HCT116 (cell line): ENCODE measurements around the gene CORO6. TPM values are rescaled to one million over a fixed set of nuclear protein-coding genes. Genes with fewer than 3 reads are reported as not detected.
A peak's percentile ranks its signal among the peaks of the same experiment; 100 is the strongest.

Experiments
- ATAC-seq: fragments of 200-7000 bp; cut with Tn5 transposase; 2 replicates; pipeline ENCODE4 v1.9.1; 2020; ENCODE audit warnings: mild to moderate bottlenecking, moderate library complexity
- BruUV-seq: library from RNA; stranded (reverse); fragments of 400-500 nt; replicated peaks from 2 replicates; lab custom pipeline; 2021; lab: Mats Ljungman, UMichigan
- CTCF ChIA-PET: fragments of 300-600 bp; sonication (Branson Sonifier 250); formaldehyde crosslinking; loops from one replicate; lab custom pipeline; 2021; ENCODE audit warnings: antibody characterized with exemption; lab: Charles Lee
- POLR2A ChIA-PET: fragments of 300-600, 350-600 bp; sonication (Branson Sonifier 250); formaldehyde crosslinking; loops from one replicate; lab custom pipeline; 2021; ENCODE audit warnings: antibody characterized with exemption; lab: Charles Lee
- RAD21 ChIA-PET, 2 experiments: fragments of 300-600 bp; sonication (Branson Sonifier 250); formaldehyde crosslinking; loops; one replicate each; lab custom pipeline; 2023; ENCODE audit warnings: low total read pairs in 2 of 2; ENCODE audit not compliant: uncharacterized antibody in 2 of 2, unreplicated experiment in 2 of 2, low non-redundant PET in 1 of 2; lab: Charles Lee
- DNase-seq: peaks from one replicate; pipeline ENCODE4 v3.0.0-alpha.2; 2010; ENCODE audit warnings: low read depth, low spot score
- H2AFZ ChIP-seq: fragments of 200-600 bp; shearing (Covaris generic), sonication (generic); 2 replicates; pipeline ENCODE4 v1.6.1; 2017; ENCODE audit warnings: low read depth, mixed run types, mixed read lengths, antibody characterized with exemption, low read length; ENCODE audit not compliant: poor library complexity, severe bottlenecking
- H3K27ac ChIP-seq: 2 replicates; pipeline ENCODE4 v1.5.1; 2012; ENCODE audit warnings: low read depth, low read length
- H3K27me3 ChIP-seq: fragments of 200-600 bp; sonication (generic); 2 replicates; pipeline ENCODE4 v1.6.1; 2016; ENCODE audit warnings: mixed run types, low read length, mixed read lengths; ENCODE audit not compliant: insufficient read depth
- H3K36me3 ChIP-seq, 2 experiments: fragments of 200-500 bp in 1 of 2; fragments of 200-600 bp in 1 of 2; sonication (Bioruptor generic) in 1 of 2; sonication (generic) in 1 of 2; 2 replicates each; pipeline versions ENCODE4 v1.5.1 to v1.6.1; 2014 to 2016; ENCODE audit warnings: low read length in 2 of 2, inconsistent platforms in 1 of 2, mixed read lengths in 1 of 2, mixed run types in 1 of 2; ENCODE audit not compliant: insufficient read depth in 2 of 2, control insufficient read depth in 1 of 2
- H3K4me1 ChIP-seq, 2 experiments: fragments of 200-600 bp in 1 of 2; sonication (generic) in 1 of 2; 2 replicates each; pipeline versions ENCODE4 v1.5.1 to v1.6.1; 2012 to 2017; ENCODE audit warnings: low read length in 2 of 2, inconsistent platforms in 1 of 2, mild to moderate bottlenecking in 1 of 2, mixed read lengths in 1 of 2, mixed run types in 1 of 2, moderate library complexity in 1 of 2; ENCODE audit not compliant: insufficient read depth in 2 of 2, control insufficient read depth in 1 of 2
- H3K4me2 ChIP-seq: fragments of 200-600 bp; sonication (generic); 2 replicates; pipeline ENCODE4 v1.6.1; 2017; ENCODE audit warnings: mixed run types, low read length, mixed read lengths
- H3K4me3 ChIP-seq, 2 experiments: fragments of 200-600 bp in 1 of 2; sonication (generic) in 1 of 2; replicated peaks in 1 of 2; 2 replicates each; pipeline ENCODE4 v1.5.1; 2011 to 2016; ENCODE audit warnings: low read length in 2 of 2, control low read depth in 1 of 2, low read depth in 1 of 2, mild to moderate bottlenecking in 1 of 2, mixed read lengths in 1 of 2, mixed run types in 1 of 2
- H3K79me2 ChIP-seq: fragments of 200-600 bp; sonication (generic); 2 replicates; pipeline ENCODE4 v1.6.1; 2017; ENCODE audit warnings: mild to moderate bottlenecking, mixed run types, low read length, moderate library complexity, mixed read lengths; ENCODE audit not compliant: insufficient read depth
- H3K9ac ChIP-seq: fragments of 200-600 bp; sonication (generic); 2 replicates; pipeline ENCODE4 v1.6.1; 2016; ENCODE audit warnings: low read length, mixed read lengths
- H3K9me2 ChIP-seq: fragments of 200-600 bp; sonication (generic), shearing (Covaris generic); 2 replicates; pipeline ENCODE4 v1.6.1; 2017; ENCODE audit warnings: mixed run types, mild to moderate bottlenecking, moderate library complexity; ENCODE audit not compliant: insufficient read depth
- H3K9me3 ChIP-seq, 2 experiments: fragments of 200-500 bp in 1 of 2; fragments of 200-600 bp in 1 of 2; sonication (Bioruptor generic) in 1 of 2; sonication (generic) in 1 of 2; 2 replicates each; pipeline ENCODE4 v1.6.1; 2014 to 2017; ENCODE audit warnings: low read length in 2 of 2, mixed read lengths in 2 of 2, inconsistent platforms in 1 of 2, low read depth in 1 of 2, mild to moderate bottlenecking in 1 of 2, mixed run types in 1 of 2, moderate library complexity in 1 of 2; ENCODE audit not compliant: control insufficient read depth in 1 of 2, insufficient read depth in 1 of 2
- H4K20me1 ChIP-seq: fragments of 200-600 bp; sonication (generic), shearing (Covaris generic); 2 replicates; pipeline ENCODE4 v1.6.1; 2017; ENCODE audit warnings: mixed run types, mild to moderate bottlenecking, moderate library complexity; ENCODE audit not compliant: insufficient read depth
- CEBPB ChIP-seq: IDR thresholded peaks from 2 replicates; pipeline ENCODE4 v1.6.1; 2012; ENCODE audit warnings: low read depth
- ELF1 ChIP-seq: IDR thresholded peaks from 2 replicates; pipeline ENCODE4 v1.6.1; 2012; ENCODE audit warnings: low read depth, borderline replicate concordance
- TCF7L2 ChIP-seq: IDR thresholded peaks from 2 replicates; pipeline ENCODE4 v1.7.0; 2011; ENCODE audit warnings: borderline replicate concordance, inconsistent platforms; ENCODE audit not compliant: insufficient read depth, insufficient read length; ENCODE audit errors: extremely low read depth
- intact Hi-C: fragments of 100-400 bp; cut with micrococcal nuclease; formaldehyde crosslinking; loops from 2 replicates; pipeline ENCODE4 v1.10.0; 2022
- total RNA-seq: library from RNA; stranded (reverse); gene quantifications from one replicate; pipeline ENCODE4 v1.2.1, GENCODE V29; 2021; ENCODE audit not compliant: unreplicated experiment
- TF ChIP-seq, protein P1 (sequence below): IDR thresholded peaks from 2 replicates; pipeline ENCODE4 v1.6.1; 2012
- TF ChIP-seq, protein P2 (sequence below), 3 experiments: fragments of 200-600 bp in 1 of 3; sonication (generic) in 1 of 3; IDR thresholded peaks in 2 of 3; conservative IDR thresholded peaks in 1 of 3; 2 replicates each; pipeline ENCODE4 v1.5.1; 2012 to 2017; ENCODE audit warnings: low read depth in 2 of 3, low read length in 2 of 3, antibody characterized with exemption in 1 of 3, borderline replicate concordance in 1 of 3, control low read depth in 1 of 3, mild to moderate bottlenecking in 1 of 3, mixed read lengths in 1 of 3, mixed run types in 1 of 3, moderate library complexity in 1 of 3; ENCODE audit not compliant: insufficient read depth in 1 of 3
- TF ChIP-seq, protein P3 (sequence below): IDR thresholded peaks from 2 replicates; pipeline ENCODE4 v1.6.1; 2011; ENCODE audit warnings: mild to moderate bottlenecking, low read length, moderate library complexity; ENCODE audit not compliant: insufficient replicate concordance; ENCODE audit errors: extremely low read depth

The CORO6 gene
- total RNA-seq, 1 experiment from 2014 or later = 8.7 TPM

DNA sequence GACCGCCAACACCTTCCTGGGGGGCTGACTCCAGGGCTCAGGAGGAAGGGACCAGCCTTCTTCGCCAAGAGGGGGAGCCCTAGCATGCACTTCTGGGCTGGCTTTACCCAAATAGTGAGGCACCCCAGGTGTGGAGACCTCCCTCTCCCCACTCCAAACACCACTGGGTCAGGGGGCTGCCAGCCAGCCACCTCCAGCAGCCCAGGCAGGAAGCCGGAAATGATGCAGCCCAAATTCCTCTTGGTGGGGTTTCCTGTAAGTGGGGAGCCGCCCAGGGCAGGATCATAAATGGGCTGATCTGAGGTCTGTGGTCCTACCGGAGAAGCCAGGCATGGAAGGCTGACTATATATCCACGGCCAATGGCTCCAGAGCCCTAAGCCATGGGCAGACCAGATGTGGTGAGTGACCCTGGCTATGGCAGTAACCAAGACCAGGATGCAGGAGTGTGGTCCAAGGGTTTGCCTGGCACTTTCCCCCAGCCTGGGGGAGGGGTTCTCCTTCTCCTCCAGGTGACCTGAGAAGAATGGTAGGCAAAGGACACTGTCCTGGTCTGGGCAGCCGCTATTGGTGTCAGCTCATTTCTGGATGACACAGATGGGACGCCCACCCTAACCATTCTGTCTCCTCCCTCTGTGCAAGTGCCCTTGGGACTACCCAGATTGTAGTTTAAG is 37.5 kb downstream of the CORO6 start:
- no peak overlapping the region for H2AFZ ChIP-seq
- ATAC-seq = no peak
- peaks cover 13 to 59% of the 10 kb centered on the region in 2 experiments; a peak in 3 of 4 replicates for H3K4me1 ChIP-seq
- H3K9me2 ChIP-seq = no peaks in the 10 kb centered on the region
- ChIA-PET POLR2A (no interaction called here), RAD21 (interaction anchor here in 1 of 2 experiments (0.7 kb wide), 1 partner anchor 9 kb away, joined by 3 read pairs; no protein-coding TSS in a partner anchor)
- intact Hi-C loops = no loop called here
- H3K4me2 ChIP-seq = no peak overlapping the region
- no TSS peak for BruUV-seq
- no peaks in the 10 kb centered on the region for H4K20me1 ChIP-seq
- TF ChIP-seq, protein P1, sequence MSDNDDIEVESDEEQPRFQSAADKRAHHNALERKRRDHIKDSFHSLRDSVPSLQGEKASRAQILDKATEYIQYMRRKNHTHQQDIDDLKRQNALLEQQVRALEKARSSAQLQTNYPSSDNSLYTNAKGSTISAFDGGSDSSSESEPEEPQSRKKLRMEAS = no peak
- TF ChIP-seq, protein P2, sequence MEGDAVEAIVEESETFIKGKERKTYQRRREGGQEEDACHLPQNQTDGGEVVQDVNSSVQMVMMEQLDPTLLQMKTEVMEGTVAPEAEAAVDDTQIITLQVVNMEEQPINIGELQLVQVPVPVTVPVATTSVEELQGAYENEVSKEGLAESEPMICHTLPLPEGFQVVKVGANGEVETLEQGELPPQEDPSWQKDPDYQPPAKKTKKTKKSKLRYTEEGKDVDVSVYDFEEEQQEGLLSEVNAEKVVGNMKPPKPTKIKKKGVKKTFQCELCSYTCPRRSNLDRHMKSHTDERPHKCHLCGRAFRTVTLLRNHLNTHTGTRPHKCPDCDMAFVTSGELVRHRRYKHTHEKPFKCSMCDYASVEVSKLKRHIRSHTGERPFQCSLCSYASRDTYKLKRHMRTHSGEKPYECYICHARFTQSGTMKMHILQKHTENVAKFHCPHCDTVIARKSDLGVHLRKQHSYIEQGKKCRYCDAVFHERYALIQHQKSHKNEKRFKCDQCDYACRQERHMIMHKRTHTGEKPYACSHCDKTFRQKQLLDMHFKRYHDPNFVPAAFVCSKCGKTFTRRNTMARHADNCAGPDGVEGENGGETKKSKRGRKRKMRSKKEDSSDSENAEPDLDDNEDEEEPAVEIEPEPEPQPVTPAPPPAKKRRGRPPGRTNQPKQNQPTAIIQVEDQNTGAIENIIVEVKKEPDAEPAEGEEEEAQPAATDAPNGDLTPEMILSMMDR (IDR thresholded peaks at IDR 0.05 in 2 of 3, conservative IDR thresholded peaks at IDR 0.05 in 1 of 3; ENCODE audit: borderline replicate concordance in 1 of 3, insufficient read depth in 1 of 3, low read depth in 2 of 3, low read length in 2 of 3) = peak in 2 of 3 experiments; percentile 26 to 35; a peak in 4 of 6 replicates
- TF ChIP-seq, protein P3, sequence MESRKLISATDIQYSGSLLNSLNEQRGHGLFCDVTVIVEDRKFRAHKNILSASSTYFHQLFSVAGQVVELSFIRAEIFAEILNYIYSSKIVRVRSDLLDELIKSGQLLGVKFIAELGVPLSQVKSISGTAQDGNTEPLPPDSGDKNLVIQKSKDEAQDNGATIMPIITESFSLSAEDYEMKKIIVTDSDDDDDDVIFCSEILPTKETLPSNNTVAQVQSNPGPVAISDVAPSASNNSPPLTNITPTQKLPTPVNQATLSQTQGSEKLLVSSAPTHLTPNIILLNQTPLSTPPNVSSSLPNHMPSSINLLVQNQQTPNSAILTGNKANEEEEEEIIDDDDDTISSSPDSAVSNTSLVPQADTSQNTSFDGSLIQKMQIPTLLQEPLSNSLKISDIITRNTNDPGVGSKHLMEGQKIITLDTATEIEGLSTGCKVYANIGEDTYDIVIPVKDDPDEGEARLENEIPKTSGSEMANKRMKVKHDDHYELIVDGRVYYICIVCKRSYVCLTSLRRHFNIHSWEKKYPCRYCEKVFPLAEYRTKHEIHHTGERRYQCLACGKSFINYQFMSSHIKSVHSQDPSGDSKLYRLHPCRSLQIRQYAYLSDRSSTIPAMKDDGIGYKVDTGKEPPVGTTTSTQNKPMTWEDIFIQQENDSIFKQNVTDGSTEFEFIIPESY = no peak
- TF ChIP-seq CEBPB (no peak), TCF7L2 (no peak), ELF1 (no peak)
- TF ChIP-seq, all 23 proteins: peak for 1
- Histone ChIP-seq H3K27me3 (no peaks in the 10 kb centered on the region), H3K36me3 (peaks cover 0 to 4% of the 10 kb centered on the region in 2 experiments; a peak in 1 of 4 replicates), H3K9me3 (no peaks in the 10 kb centered on the region), H3K9ac (no peak overlapping the region), H3K27ac (no peak overlapping the region; the same call in 1 of the 2 replicates), H3K4me3 (no peak overlapping the region), H3K79me2 (peaks cover 62% of the 10 kb centered on the region)
- CTCF ChIA-PET = interaction anchor here (1.3 to 1.5 kb wide), 2 partner anchors 18 to 32 kb away, joined by 3 to 4 read pairs; partner anchors contain the start of gene ABHD15
- DNase-seq = no peak
